GM12878 (cell line): ENCODE results near the gene DOCK7. TPM values are rescaled to one million over a fixed set of nuclear protein-coding genes. Genes with fewer than 3 reads are reported as not detected.

Experiments
- ATAC-seq: fragments of 200-7000 bp; cut with Tn5 transposase; 3 replicates; pipeline ENCODE4 v1.9.1; 2020; ENCODE audit warnings: mild to moderate bottlenecking, moderate library complexity
- BruUV-seq: library from RNA; stranded (reverse); fragments of 400-500 nt; replicated peaks from 2 replicates; lab custom pipeline; 2021; lab: Mats Ljungman, UMichigan
- CTCF ChIA-PET: fragments of 300-600 bp; sonication (Branson Sonifier 250); formaldehyde crosslinking; extraction: SDS; loops from one replicate; lab custom pipeline; 2021; ENCODE audit warnings: inconsistent platforms; lab: Yijun Ruan, JAX
- POLR2A ChIA-PET: fragments of 350-600 bp; formaldehyde crosslinking; extraction: SDS; loops from one replicate; lab custom pipeline; 2021; ENCODE audit warnings: inconsistent platforms; lab: Charles Lee
- RAD21 ChIA-PET: fragments of 300-600 bp; sonication (Branson Sonifier 250); formaldehyde crosslinking; loops from one replicate; lab custom pipeline; 2023; ENCODE audit warnings: antibody characterized with exemption; ENCODE audit not compliant: unreplicated experiment; lab: Charles Lee
- SMC1A ChIA-PET: fragments of 300-600 bp; sonication (Branson Sonifier 250); formaldehyde crosslinking; loops from one replicate; lab custom pipeline; 2023; ENCODE audit not compliant: unreplicated experiment, uncharacterized antibody; lab: Charles Lee
- DNase-seq: peaks from one replicate; pipeline ENCODE4 v3.0.0-alpha.2; 2011; ENCODE audit warnings: low read depth, low spot score
- FAIRE-seq: peaks from 3 replicates; lab custom pipeline; 2011; peaks lifted over from hg19 to GRCh38; lab: Jason Lieb, UNC
- H2AFZ ChIP-seq: 2 replicates; pipeline ENCODE4 v1.6.0; 2011; ENCODE audit warnings: low read depth, low read length, control low read depth; ENCODE audit not compliant: control insufficient read depth
- H3K27ac ChIP-seq: 2 replicates; pipeline ENCODE4 v1.5.1; 2011; ENCODE audit warnings: control low read depth; ENCODE audit not compliant: control insufficient read depth, insufficient read depth
- H3K27me3 ChIP-seq, 2 experiments: replicated peaks in 1 of 2; 2 replicates each; pipeline versions ENCODE4 v1.6.0 to v1.6.1; 2011; ENCODE audit warnings: low read length in 1 of 2; ENCODE audit not compliant: control insufficient read depth in 2 of 2, insufficient read depth in 2 of 2
- H3K36me3 ChIP-seq, 2 experiments: 2 replicates each; pipeline ENCODE4 v1.5.1; 2011; ENCODE audit warnings: low read length in 1 of 2; ENCODE audit not compliant: control insufficient read depth in 2 of 2, insufficient read depth in 2 of 2
- H3K4me1 ChIP-seq: 2 replicates; pipeline ENCODE4 v1.6.1; 2011; ENCODE audit warnings: mild to moderate bottlenecking, low read length, moderate library complexity, mixed read lengths; ENCODE audit not compliant: control insufficient read depth, insufficient read depth
- H3K4me2 ChIP-seq: 2 replicates; pipeline ENCODE4 v1.6.0; 2011; ENCODE audit warnings: control low read depth; ENCODE audit not compliant: control insufficient read depth, insufficient read depth
- H3K4me3 ChIP-seq: fragments of 200-600 bp; sonication (generic); 2 replicates; pipeline ENCODE4 v1.5.1; 2016
- H3K79me2 ChIP-seq: 2 replicates; pipeline ENCODE4 v1.6.0; 2011; ENCODE audit warnings: low read length; ENCODE audit not compliant: control insufficient read depth, insufficient read depth
- H3K9ac ChIP-seq: 2 replicates; pipeline ENCODE4 v1.8.0; 2011; ENCODE audit warnings: low read length, control low read depth, mixed read lengths; ENCODE audit not compliant: control insufficient read depth, insufficient read depth
- H3K9me3 ChIP-seq: replicated peaks from 3 replicates; pipeline ENCODE4 v1.5.1; 2011; ENCODE audit warnings: mild to moderate bottlenecking, low read length; ENCODE audit not compliant: control insufficient read depth, insufficient read depth
- H4K20me1 ChIP-seq: 2 replicates; pipeline ENCODE4 v1.6.0; 2011; ENCODE audit not compliant: control insufficient read depth, insufficient read depth
- ASH2L ChIP-seq: fragments of 300-600, 200-600 bp; sonication (generic); IDR thresholded peaks from 2 replicates; pipeline ENCODE4 v1.6.1; 2017; ENCODE audit warnings: low read depth, mild to moderate bottlenecking, borderline replicate concordance
- BCL11A ChIP-seq: IDR thresholded peaks from 2 replicates; pipeline ENCODE4 v1.6.1; 2011; ENCODE audit warnings: low read depth, low read length
- E2F4 ChIP-seq: IDR thresholded peaks from 2 replicates; pipeline ENCODE4 v1.6.1; 2012; ENCODE audit warnings: low read depth, low read length, improper control_type of control experiment
- HDGF ChIP-seq: fragments of 450-650 bp; IDR thresholded peaks from 2 replicates; pipeline ENCODE4 v1.6.1; 2016; ENCODE audit warnings: antibody characterized with exemption
- IKZF1 ChIP-seq: fragments of 450-650 bp; conservative IDR thresholded peaks from 2 replicates; pipeline ENCODE4 v1.6.1; 2017; ENCODE audit warnings: antibody characterized with exemption, mild to moderate bottlenecking
- KLF5 ChIP-seq: fragments of 450-650 bp; IDR thresholded peaks from 2 replicates; pipeline ENCODE4 v1.6.1; 2014; ENCODE audit warnings: mild to moderate bottlenecking; ENCODE audit not compliant: partially characterized antibody
- MEF2B ChIP-seq: fragments of 450-650 bp; IDR thresholded peaks from 2 replicates; pipeline ENCODE4 v1.6.1; 2018; ENCODE audit warnings: mild to moderate bottlenecking, moderate library complexity; ENCODE audit not compliant: partially characterized antibody, poor library complexity, severe bottlenecking
- NKRF ChIP-seq: fragments of 450-650 bp; conservative IDR thresholded peaks from 2 replicates; pipeline ENCODE4 v1.6.1; 2017; ENCODE audit warnings: mild to moderate bottlenecking, moderate library complexity
- POLR2AphosphoS5 ChIP-seq: IDR thresholded peaks from 2 replicates; pipeline ENCODE4 v1.6.1; 2011; ENCODE audit warnings: mild to moderate bottlenecking, low read length, inconsistent platforms
- RB1 ChIP-seq: fragments of 450-650 bp; formaldehyde crosslinking; IDR thresholded peaks from 2 replicates; pipeline ENCODE4 v1.6.1; 2017; ENCODE audit warnings: mild to moderate bottlenecking, borderline replicate concordance
- SIX5 ChIP-seq: IDR thresholded peaks from 2 replicates; pipeline ENCODE4 v1.6.1; 2011; ENCODE audit warnings: mild to moderate bottlenecking, low read depth, low read length, moderate library complexity; ENCODE audit not compliant: severe bottlenecking
- SMAD1 ChIP-seq: fragments of 450-650 bp; IDR thresholded peaks from 2 replicates; pipeline ENCODE4 v1.6.1; 2018; ENCODE audit warnings: mild to moderate bottlenecking, low read depth; ENCODE audit not compliant: partially characterized antibody
- SMC3 ChIP-seq: IDR thresholded peaks from 2 replicates; pipeline ENCODE4 v1.6.1; 2011; ENCODE audit warnings: low read length, improper control_type of control experiment, borderline replicate concordance
- SREBF1 ChIP-seq: IDR thresholded peaks from 2 replicates; pipeline ENCODE4 v1.6.1; 2012; ENCODE audit warnings: mild to moderate bottlenecking, low read length
- TCF7 ChIP-seq: IDR thresholded peaks from 2 replicates; pipeline ENCODE4 v1.6.1; 2014; ENCODE audit warnings: antibody characterized with exemption, borderline replicate concordance
- WRNIP1 ChIP-seq: IDR thresholded peaks from 2 replicates; pipeline ENCODE4 v1.6.1; 2011; ENCODE audit warnings: low read depth, low read length, improper control_type of control experiment, borderline replicate concordance
- ZSCAN29 ChIP-seq: fragments of 450-650 bp; IDR thresholded peaks from 2 replicates; pipeline ENCODE4 v1.6.1; 2017; ENCODE audit warnings: mild to moderate bottlenecking, moderate library complexity
- in situ Hi-C: fragments of 300-500 bp; cut with MboI; formaldehyde crosslinking; loops from 9 replicates; pipeline ENCODE4 v1.14.3; 2018; ENCODE audit warnings: mixed read lengths
- intact Hi-C: fragments of 100-400 bp; cut with micrococcal nuclease; formaldehyde crosslinking; loops from one replicate; pipeline ENCODE4 v1.14.2; 2022; ENCODE audit not compliant: unreplicated experiment
- polyA plus RNA-seq, 11 experiments: library from polyadenylated mRNA; depleted of rRNA in 4 of 11; unstranded in 6 of 11; stranded (reverse) in 5 of 11; fragments of >200 nt; fragmentation: Nextera tagmentation in 4 of 11; fragmentation: Illumina TruSeq in 1 of 11; extraction: Ambion mirVana in 4 of 11; extraction: Trizol in 1 of 11; gene quantifications; 1 replicate in 1 of 11; 2 replicates in 10 of 11; pipeline versions ENCODE4 v1.2.1 to v1.2.3, GENCODE V29; 2011 to 2016; ENCODE audit warnings: inconsistent platforms in 2 of 11, missing spikeins in 2 of 11, low read depth in 1 of 11
- total RNA-seq, 4 experiments: library from RNA; depleted of rRNA in 3 of 4; stranded (reverse); fragments of >200 nt in 3 of 4; fragmentation: Illumina TruSeq in 1 of 4; extraction: Trizol in 1 of 4; gene quantifications; 2 replicates each; pipeline versions ENCODE4 v1.2.1 to v1.2.3, GENCODE V29; 2013 to 2021

DOCK7 gene
- total and polyA plus RNA-seq, 10 of the 15 experiments (the other 5 are each of a cell fraction or from before 2014, with no cell fraction given): 4.8 to 34.6 (median 26.9) TPM

GRCh38 chr1:62608905-62609304 lies 79.3 kb downstream of the DOCK7 start:
- ChIA-PET CTCF (interaction anchor here (0.7 to 1.0 kb wide), 2 partner anchors 17 to 139 kb away, joined by 5 read pairs; no protein-coding TSS in a partner anchor), POLR2A (no interaction called here), SMC1A (interaction anchor here (1.6 kb wide), 1 partner anchor 14 kb away, joined by 5 read pairs; no protein-coding TSS in a partner anchor), RAD21 (interaction anchor here (1.4 to 1.9 kb wide), 2 partner anchors 10 to 13 kb away, joined by 3 to 5 read pairs; no protein-coding TSS in a partner anchor)
- no TSS peak for BruUV-seq
- Histone ChIP-seq H3K9ac (no peak overlapping the region), H2AFZ (no peak overlapping the region), H3K79me2 (no peaks in the 10 kb centered on the region), H3K4me2 (no peak overlapping the region), H3K9me3 (no peaks in the 10 kb centered on the region; the same call in 1 of the 3 replicates), H3K27me3 (no peaks in the 10 kb centered on the region), H4K20me1 (no peaks in the 10 kb centered on the region), H3K4me3 (no peak overlapping the region), H3K36me3 (peaks cover 0 to 3% of the 10 kb centered on the region in 2 experiments; a peak in 1 of 4 replicates), H3K4me1 (peaks cover 10% of the 10 kb centered on the region), H3K27ac (no peak overlapping the region)
- no peak for ATAC-seq
- no peak for FAIRE-seq
- no peak for DNase-seq
- intact Hi-C loops (no loop called here), in situ Hi-C loops (no loop called here)
- TF ChIP-seq POLR2AphosphoS5 (no peak), NKRF (no peak), IKZF1 (no peak), BCL11A (no peak), E2F4 (no peak), SMC3 (no peak), TCF7 (no peak), SREBF1 (no peak), SIX5 (no peak), KLF5 (no peak), ASH2L (no peak), WRNIP1 (no peak), ZSCAN29 (no peak), RB1 (no peak), SMAD1 (no peak), MEF2B (no peak), HDGF (no peak)
